T-helper 2 cell treated with Interferon-gamma antibody and Interleukin-4, amounts not matched to agents 5 μg/mL and 100 μg/mL, for 36 hours (primary cell): ENCODE data around the gene NR4A2.
A peak's percentile ranks its signal among the peaks of the same experiment; 100 is the strongest.
"Not testable (repeated sequence)": the region's sequence is repeated elsewhere in the genome, so short reads cannot be mapped to it uniquely, and the experiment has no call there.

Source experiments
- DNase-seq: peaks from one replicate; pipeline ENCODE4 v3.0.0; 2021; ENCODE audit warnings: low spot score
- H3K27ac Mint-ChIP-seq: one replicate; pipeline ENCODE4 v1.8.0; 2021; ENCODE audit warnings: mild to moderate bottlenecking, mixed read lengths
- H3K27me3 Mint-ChIP-seq: one replicate; pipeline ENCODE4 v1.8.0; 2021; ENCODE audit warnings: low read depth, mixed read lengths
- H3K36me3 Mint-ChIP-seq: one replicate; pipeline ENCODE4 v1.8.0; 2021; ENCODE audit warnings: low read depth, mixed read lengths
- H3K4me1 Mint-ChIP-seq: one replicate; pipeline ENCODE4 v1.8.0; 2021; ENCODE audit warnings: low read depth, mixed read lengths
- H3K4me3 Mint-ChIP-seq: one replicate; pipeline ENCODE4 v1.8.0; 2022; ENCODE audit warnings: mild to moderate bottlenecking, moderate library complexity, mixed read lengths
- H3K9me3 Mint-ChIP-seq: one replicate; pipeline ENCODE4 v1.8.0; 2021; ENCODE audit warnings: mixed read lengths

NR4A2 gene

DNA sequence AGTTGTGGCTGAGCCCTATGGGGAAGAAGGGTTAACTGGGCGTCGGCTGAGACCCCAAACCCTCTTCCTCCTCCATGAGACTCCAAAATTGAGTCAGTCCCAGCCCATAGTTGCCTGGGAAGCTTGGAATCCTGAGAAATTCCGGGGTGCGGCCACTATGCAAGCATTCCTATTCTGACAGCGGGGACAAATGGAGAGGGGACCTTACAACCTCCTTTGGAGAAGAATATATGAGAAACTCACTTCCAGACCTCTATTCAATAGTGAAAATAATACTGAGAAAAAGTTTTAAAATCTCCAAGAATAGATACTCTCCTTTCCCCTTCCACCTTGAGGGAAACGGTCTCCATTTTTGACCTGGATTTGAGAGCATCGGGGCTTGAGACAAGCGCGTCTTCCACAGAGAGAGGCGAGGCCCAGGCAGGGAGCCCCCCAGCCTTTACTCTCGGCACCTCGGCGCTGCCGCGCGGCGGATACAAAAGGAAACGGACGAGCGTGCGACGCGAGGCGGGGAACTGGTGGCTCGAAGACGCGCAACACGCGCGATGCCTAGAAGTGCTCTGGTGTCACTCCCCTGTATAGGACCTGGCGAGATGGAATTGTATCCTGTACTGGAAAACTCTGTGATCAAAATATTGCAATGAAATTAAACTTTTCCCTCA lies 11.1 kb downstream of the NR4A2 start:
- peaks cover 4% of the 10 kb centered on the region for H3K36me3 Mint-ChIP-seq
- H3K27me3 Mint-ChIP-seq, result peaks cover 85% of the 10 kb centered on the region
- H3K9me3 Mint-ChIP-seq, result no peaks in the 10 kb centered on the region
- peak; percentile 21 for DNase-seq
- H3K27ac Mint-ChIP-seq, result no peak overlapping the region
- peak overlapping the region; percentile 78 for H3K4me3 Mint-ChIP-seq
- H3K4me1 Mint-ChIP-seq, result peaks cover 20% of the 10 kb centered on the region

DNA sequence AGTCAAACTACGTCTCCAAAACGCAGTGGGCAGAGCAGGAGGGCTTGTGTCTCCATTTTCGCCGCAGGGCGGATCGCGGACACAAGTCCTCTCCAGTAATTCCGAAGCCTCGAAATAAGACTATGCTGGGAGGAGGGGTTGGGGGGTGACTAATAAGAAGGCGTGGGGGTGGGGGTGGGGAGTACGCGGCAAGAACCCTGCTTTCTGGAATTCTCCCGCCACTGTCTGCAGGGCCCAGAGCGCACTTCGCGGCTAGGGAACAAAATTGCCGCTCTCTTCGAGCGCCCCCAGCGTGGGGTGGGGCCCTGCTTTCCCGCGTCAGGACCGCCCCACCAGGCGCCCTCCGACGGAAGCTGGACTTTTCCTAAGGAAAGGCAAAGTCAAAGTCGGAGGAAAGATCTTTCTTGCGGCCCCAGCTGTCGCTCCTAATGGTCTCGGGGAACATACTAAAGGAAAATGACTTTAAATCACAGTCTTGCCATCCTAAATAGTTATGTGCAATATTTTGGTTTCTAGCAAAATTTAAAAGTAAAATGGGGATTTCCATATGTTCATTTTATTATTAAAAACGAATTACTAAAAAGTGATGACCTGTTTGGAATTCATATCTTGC lies 11.9 kb downstream of the NR4A2 start:
- Mint-ChIP-seq H3K27me3 (peaks cover 86% of the 10 kb centered on the region), H3K9me3 (no peaks in the 10 kb centered on the region), H3K4me3 (peak overlapping the region; percentile 78), H3K36me3 (peaks cover 2% of the 10 kb centered on the region), H3K4me1 (peaks cover 20% of the 10 kb centered on the region), H3K27ac (no peak overlapping the region)
- no peak for DNase-seq

GRCh38 chr2:156319811-156320485 lies 12.6 kb downstream of the NR4A2 start:
- DNase-seq, result no peak
- H3K4me3 Mint-ChIP-seq, result peak overlapping the region; percentile 54
- H3K4me1 Mint-ChIP-seq, result peaks cover 20% of the 10 kb centered on the region
- no peak overlapping the region for H3K27ac Mint-ChIP-seq
- H3K9me3 Mint-ChIP-seq, result no peaks in the 10 kb centered on the region
- no peaks in the 10 kb centered on the region for H3K36me3 Mint-ChIP-seq
- H3K27me3 Mint-ChIP-seq, result peaks cover 85% of the 10 kb centered on the region

GRCh38 chr2:156317631-156318030 lies 14.9 kb downstream of the NR4A2 start:
- peaks cover 20% of the 10 kb centered on the region for H3K4me1 Mint-ChIP-seq
- H3K36me3 Mint-ChIP-seq, result no peaks in the 10 kb centered on the region
- H3K4me3 Mint-ChIP-seq, result no peak overlapping the region
- no peak overlapping the region for H3K27ac Mint-ChIP-seq
- peaks cover 84% of the 10 kb centered on the region for H3K27me3 Mint-ChIP-seq
- DNase-seq, result no peak
- no peaks in the 10 kb centered on the region for H3K9me3 Mint-ChIP-seq

DNA sequence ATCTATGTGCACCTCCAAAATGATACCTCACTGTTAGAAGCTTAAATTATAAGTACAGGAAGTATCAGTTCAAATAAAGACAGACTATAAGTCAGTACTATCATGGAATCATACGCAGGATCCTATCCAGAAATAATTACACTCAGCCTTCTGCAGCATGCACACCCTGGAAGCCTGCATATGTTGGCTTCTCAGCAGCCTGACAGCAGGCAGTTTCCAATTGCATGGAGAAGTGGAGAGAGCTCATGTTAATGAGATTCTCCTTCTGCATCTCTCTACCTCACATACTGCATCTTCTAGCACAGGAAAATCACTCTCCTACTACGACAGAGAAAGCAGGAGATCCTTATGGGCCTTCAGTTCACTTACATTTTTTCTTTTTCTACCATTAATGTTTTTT lies 20.5 kb downstream of the NR4A2 start:
- Mint-ChIP-seq H3K4me1 (peaks cover 9% of the 10 kb centered on the region), H3K27me3 (peaks cover 45% of the 10 kb centered on the region), H3K27ac (no peak overlapping the region), H3K9me3 (no peaks in the 10 kb centered on the region), H3K36me3 (no peaks in the 10 kb centered on the region), H3K4me3 (no peak overlapping the region)
- no peak for DNase-seq

DNA sequence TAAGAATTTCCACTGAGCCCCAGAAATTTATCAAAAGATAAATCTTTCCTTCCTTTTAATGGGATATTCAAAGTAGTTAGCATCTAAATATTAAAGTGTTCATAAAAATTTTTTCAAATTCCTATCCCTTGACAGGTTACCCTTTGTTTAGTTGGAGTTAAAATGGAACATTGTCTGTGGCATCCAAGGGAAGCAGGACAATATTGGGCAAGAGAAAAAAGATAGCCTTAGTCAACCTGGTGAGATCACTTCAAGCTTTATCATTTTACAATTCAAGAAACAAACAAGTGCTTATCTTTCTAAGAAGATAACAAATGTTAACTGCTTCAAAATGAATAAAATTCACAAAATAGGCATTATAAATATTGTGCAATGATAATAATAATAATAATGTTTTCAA lies 21.7 kb downstream of the NR4A2 start:
- no peak overlapping the region for H3K27ac Mint-ChIP-seq
- peaks cover 9% of the 10 kb centered on the region for H3K4me1 Mint-ChIP-seq
- H3K27me3 Mint-ChIP-seq, result peaks cover 34% of the 10 kb centered on the region
- no peaks in the 10 kb centered on the region for H3K36me3 Mint-ChIP-seq
- no peak for DNase-seq
- no peaks in the 10 kb centered on the region for H3K9me3 Mint-ChIP-seq
- no peak overlapping the region for H3K4me3 Mint-ChIP-seq

DNA sequence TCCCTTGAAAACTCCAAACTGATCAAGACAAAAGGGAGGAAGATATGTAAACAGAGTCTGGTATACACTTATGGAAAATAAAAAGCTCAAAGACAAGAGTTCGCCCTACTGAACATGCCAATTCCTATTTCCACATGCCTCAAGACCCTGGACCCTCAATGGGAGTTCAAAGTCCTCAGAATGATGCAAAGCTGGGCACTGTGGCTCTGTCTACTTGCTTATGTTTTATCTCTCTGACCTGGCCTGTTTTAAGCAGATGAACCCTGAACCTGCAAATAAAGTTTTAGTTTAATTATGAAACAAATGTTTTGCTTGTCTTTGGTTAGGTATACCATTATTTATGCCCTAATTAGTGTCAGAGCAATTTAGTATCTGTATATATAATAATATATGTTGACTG lies 22.6 kb downstream of the NR4A2 start:
- Mint-ChIP-seq H3K4me3 (no peak overlapping the region), H3K4me1 (peaks cover 9% of the 10 kb centered on the region), H3K36me3 (no peaks in the 10 kb centered on the region), H3K27ac (no peak overlapping the region), H3K27me3 (peaks cover 32% of the 10 kb centered on the region), H3K9me3 (no peaks in the 10 kb centered on the region)
- DNase-seq, result no peak

DNA sequence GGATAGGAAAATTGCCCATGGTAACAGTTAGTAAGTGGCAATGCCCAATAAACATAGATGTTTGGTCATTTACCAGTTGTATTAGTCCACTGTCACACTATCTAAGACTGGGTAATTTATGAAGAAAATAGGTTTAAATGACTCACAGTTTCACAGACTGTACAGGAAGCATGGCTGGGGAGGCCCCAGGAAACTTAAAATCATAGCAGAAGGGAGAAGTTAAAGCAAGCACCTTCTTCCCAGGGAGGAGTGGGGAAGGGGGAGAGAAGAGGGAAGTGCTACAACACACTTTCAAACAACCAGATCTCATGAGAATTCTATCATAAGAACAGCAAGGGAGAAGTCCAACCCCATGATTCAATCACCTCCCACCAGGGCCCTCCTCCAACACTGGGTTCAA lies 23.4 kb downstream of the NR4A2 start:
- Mint-ChIP-seq H3K27ac (no peak overlapping the region), H3K36me3 (no peaks in the 10 kb centered on the region), H3K4me3 (no peak overlapping the region), H3K9me3 (no peaks in the 10 kb centered on the region), H3K4me1 (peaks cover 9% of the 10 kb centered on the region), H3K27me3 (peaks cover 27% of the 10 kb centered on the region)
- no peak for DNase-seq

DNA sequence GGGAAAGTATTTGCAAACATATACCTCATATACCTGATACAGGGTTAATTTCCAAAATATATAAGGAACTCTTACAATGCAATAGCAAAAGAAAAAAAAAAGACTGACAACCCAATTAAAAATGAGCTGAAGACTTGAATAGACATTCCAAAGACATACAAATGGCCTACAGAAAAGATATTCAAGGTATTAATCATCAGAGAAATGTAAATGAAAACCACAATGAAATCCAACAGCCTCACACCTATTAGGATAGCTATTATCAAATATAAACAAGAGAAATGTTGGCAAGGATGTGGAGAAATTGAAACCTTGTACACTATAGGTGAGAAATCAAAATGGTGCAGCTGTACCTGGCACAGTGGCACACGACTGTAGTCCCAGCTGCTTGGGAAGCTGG lies 25.7 kb downstream of the NR4A2 start:
- no peak for DNase-seq
- no peak overlapping the region for H3K27ac Mint-ChIP-seq
- peaks cover 10% of the 10 kb centered on the region for H3K27me3 Mint-ChIP-seq
- H3K4me3 Mint-ChIP-seq, result no peak overlapping the region
- peaks cover 4% of the 10 kb centered on the region for H3K4me1 Mint-ChIP-seq
- H3K36me3 Mint-ChIP-seq, result no peaks in the 10 kb centered on the region
- H3K9me3 Mint-ChIP-seq, result no peaks in the 10 kb centered on the region

DNA sequence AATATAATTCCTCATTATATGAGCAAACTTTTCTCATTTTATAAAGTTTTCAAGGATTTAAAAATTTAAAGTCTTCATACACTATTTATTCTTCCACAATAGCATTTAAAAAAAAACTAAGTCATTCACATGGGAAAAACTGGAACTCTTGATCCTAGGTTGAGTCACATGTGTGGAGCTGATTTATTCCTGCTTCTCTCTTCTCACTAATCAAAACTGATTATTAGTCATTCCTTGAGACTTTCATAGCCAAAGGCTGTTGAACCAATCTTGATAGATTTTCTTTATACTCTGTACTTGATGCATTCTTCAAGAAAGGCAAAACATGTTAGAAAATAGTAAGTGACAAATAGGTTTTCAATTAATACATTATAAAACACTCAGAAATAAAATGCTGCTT lies 27.4 kb downstream of the NR4A2 start:
- H3K27ac Mint-ChIP-seq, result no peak overlapping the region
- H3K27me3 Mint-ChIP-seq, result peaks cover 7% of the 10 kb centered on the region
- no peaks in the 10 kb centered on the region for H3K36me3 Mint-ChIP-seq
- H3K4me1 Mint-ChIP-seq, result peaks cover 4% of the 10 kb centered on the region
- H3K4me3 Mint-ChIP-seq, result no peak overlapping the region
- no peaks in the 10 kb centered on the region for H3K9me3 Mint-ChIP-seq
- no peak for DNase-seq

DNA sequence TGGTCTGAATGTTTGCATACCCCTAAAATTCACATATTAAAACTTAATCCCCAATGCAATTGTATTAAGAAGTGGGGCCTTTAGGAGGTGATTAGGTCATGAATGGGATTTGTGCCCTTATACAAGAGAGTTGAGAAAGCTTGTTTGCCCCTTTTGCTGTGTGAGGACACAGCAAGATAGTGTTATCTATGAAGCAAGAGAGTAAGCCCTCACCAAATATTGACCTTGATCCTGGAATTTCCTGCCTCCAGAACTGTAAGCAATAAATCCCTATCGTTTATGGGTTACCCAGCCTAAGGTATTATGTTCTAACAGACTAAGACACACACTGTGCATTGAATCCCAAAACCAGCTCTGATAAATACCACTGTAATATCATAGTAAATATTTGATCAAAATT lies 32.2 kb downstream of the NR4A2 start:
- Mint-ChIP-seq H3K36me3 (no peaks in the 10 kb centered on the region), H3K4me3 (no peak overlapping the region), H3K27ac (no peak overlapping the region), H3K9me3 (no peaks in the 10 kb centered on the region), H3K4me1 (no peaks in the 10 kb centered on the region), H3K27me3 (peaks cover 4% of the 10 kb centered on the region)
- no peak for DNase-seq

GRCh38 chr2:156294945-156295580 lies 37.5 kb downstream of the NR4A2 start:
- H3K9me3 Mint-ChIP-seq, result no peaks in the 10 kb centered on the region
- no peaks in the 10 kb centered on the region for H3K36me3 Mint-ChIP-seq
- no peaks in the 10 kb centered on the region for H3K4me1 Mint-ChIP-seq
- no peak for DNase-seq
- H3K27ac Mint-ChIP-seq, result no peak overlapping the region
- no peak overlapping the region for H3K4me3 Mint-ChIP-seq
- peaks cover 4% of the 10 kb centered on the region for H3K27me3 Mint-ChIP-seq

DNA sequence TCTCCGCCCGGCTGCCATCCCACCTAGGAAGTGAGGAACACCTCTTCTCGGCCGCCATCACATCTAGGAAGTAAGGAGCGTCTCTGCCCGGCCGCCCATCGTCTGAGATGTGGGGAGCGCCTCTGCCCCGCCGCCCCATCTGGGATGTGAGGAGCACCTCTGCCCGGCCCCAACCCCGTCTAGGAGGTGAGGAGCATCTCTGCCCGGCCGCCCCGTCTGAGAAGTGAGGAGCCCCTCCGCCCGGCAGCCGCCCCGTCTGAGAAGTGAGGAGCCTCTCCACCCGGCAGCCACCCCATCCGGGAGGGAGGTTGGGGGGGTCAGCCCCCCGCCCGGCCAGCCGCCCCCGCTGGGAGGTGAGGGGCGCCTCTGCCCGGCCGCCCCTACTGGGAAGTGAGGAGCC lies 39.1 kb downstream of the NR4A2 start:
- H3K27ac Mint-ChIP-seq, H3K9me3 Mint-ChIP-seq, H3K27me3 Mint-ChIP-seq, H3K4me1 Mint-ChIP-seq, H3K36me3 Mint-ChIP-seq, H3K4me3 Mint-ChIP-seq, DNase-seq: not testable (repeated sequence)

GRCh38 chr2:156279446-156280150 lies 52.9 kb downstream of the NR4A2 start:
- Mint-ChIP-seq H3K9me3 (no peaks in the 10 kb centered on the region), H3K27me3 (peaks cover 6% of the 10 kb centered on the region), H3K4me1 (no peaks in the 10 kb centered on the region)

More at GRCh38 chr2:156279446-156280150, 52.9 kb downstream of the NR4A2 start:
- Mint-ChIP-seq H3K27ac (no peak overlapping the region), H3K36me3 (no peaks in the 10 kb centered on the region), H3K4me3 (no peak overlapping the region)
- no peak for DNase-seq
